Thoracic aorta (tissue), 2 donors: ENCODE data around the gene TMEM272. TPM values are rescaled to one million over a fixed set of nuclear protein-coding genes. Genes with fewer than 3 reads are reported as not detected.

Experiments used
- ATAC-seq: fragments of 150-250 bp; one replicate; pipeline ENCODE4 v1.8.0; 2017; ENCODE audit warnings: low read depth; ENCODE audit not compliant: insufficient number of reproducible peaks, low FRiP score
- DNase-seq: peaks from one replicate; pipeline ENCODE4 v3.0.0-alpha.2; 2020; ENCODE audit warnings: low spot score
- H3K27ac ChIP-seq, 2 donors: fragments of 200-600 bp; sonication (generic); 1 replicate in 1 of 2; 2 replicates in 1 of 2; pipeline ENCODE4 v1.5.1; 2016; ENCODE audit warnings: mild to moderate bottlenecking in 2 of 2, moderate library complexity in 2 of 2
- H3K27me3 ChIP-seq: fragments of 200-600 bp; sonication (generic); replicated peaks from 2 replicates; pipeline ENCODE4 v1.6.0; 2016; ENCODE audit warnings: mild to moderate bottlenecking; ENCODE audit not compliant: insufficient read depth
- H3K36me3 ChIP-seq: fragments of 200-600 bp; sonication (generic); one replicate; pipeline ENCODE4 v1.5.1; 2016
- H3K4me1 ChIP-seq, 2 donors: fragments of 200-600 bp; sonication (generic); 1 replicate in 1 of 2; 2 replicates in 1 of 2; pipeline versions ENCODE4 v1.5.1 to v1.6.0; 2016; ENCODE audit warnings: low read depth in 2 of 2, mild to moderate bottlenecking in 1 of 2; ENCODE audit not compliant: control insufficient read depth in 1 of 2
- H3K4me3 ChIP-seq: fragments of 200-600 bp; sonication (generic); 2 replicates; pipeline ENCODE4 v1.5.1; 2016; ENCODE audit warnings: mild to moderate bottlenecking
- H3K9me3 ChIP-seq: fragments of 200-600 bp; sonication (generic); 2 replicates; pipeline ENCODE4 v1.5.1; 2016
- CTCF ChIP-seq: fragments of 200-600 bp; sonication (generic); IDR thresholded peaks from one replicate; pipeline ENCODE4 v1.5.1; 2019; ENCODE audit warnings: antibody characterized with exemption
- total RNA-seq, 2 donors: library from RNA; depleted of rRNA; stranded (reverse); fragments of >200 nt; gene quantifications; one replicate each; pipeline versions ENCODE4 v1.1.0 to v1.2.3, GENCODE V29; 2016

The TMEM272 gene
- total RNA-seq, 2 donors from 2014 or later, result not detected

- H3K4me3 ChIP-seq, result no peak overlapping the region
- no peaks in the 10 kb centered on the region for H3K36me3 ChIP-seq
- no peak overlapping the region for H3K27ac ChIP-seq
- ATAC-seq (no peak), DNase-seq (no peak)
- no peaks in the 10 kb centered on the region for H3K9me3 ChIP-seq
- H3K4me1 ChIP-seq, result peaks cover 0 to 10% of the 10 kb centered on the region in 2 donors
- H3K27me3 ChIP-seq, result no peaks in the 10 kb centered on the region
- TF ChIP-seq CTCF, result no peak
These were observed 62.8 kb downstream of the TMEM272 start for GRCh38 chr13:51782026-51782710.

GRCh38 chr13:51781246-51782022 is 63.5 kb downstream of the TMEM272 start:
- no peak for ATAC-seq
- no peak for TF ChIP-seq CTCF
- H3K4me1 ChIP-seq, result peaks cover 0 to 7% of the 10 kb centered on the region in 2 donors
- no peaks in the 10 kb centered on the region for H3K9me3 ChIP-seq
- H3K27ac ChIP-seq, result no peak overlapping the region
- no peaks in the 10 kb centered on the region for H3K36me3 ChIP-seq
- H3K27me3 ChIP-seq, result no peaks in the 10 kb centered on the region
- no peak overlapping the region for H3K4me3 ChIP-seq
- no peak for DNase-seq

DNA sequence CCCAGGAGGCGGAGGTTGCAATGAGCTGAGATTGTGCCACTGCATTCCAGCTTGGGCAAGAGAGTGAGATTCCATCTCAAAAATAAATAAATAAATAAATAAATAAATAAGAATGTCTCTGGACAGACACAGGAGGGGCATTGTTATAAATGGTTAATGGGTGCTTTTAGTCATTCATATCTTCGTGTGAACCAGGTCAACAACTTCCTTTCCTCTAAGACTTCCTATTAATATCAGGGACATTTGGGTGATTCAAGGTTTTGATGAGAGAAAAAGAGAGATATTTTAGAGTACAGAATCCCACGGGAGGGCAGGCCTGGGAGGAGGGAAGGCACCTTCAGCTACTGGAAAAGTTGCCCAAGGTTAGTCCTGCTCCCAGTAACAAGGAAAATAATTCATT is 64.9 kb downstream of the TMEM272 start:
- Histone ChIP-seq H3K36me3 (no peaks in the 10 kb centered on the region), H3K4me1 (no peaks in the 10 kb centered on the region), H3K27me3 (no peaks in the 10 kb centered on the region), H3K4me3 (no peak overlapping the region), H3K27ac (no peak overlapping the region), H3K9me3 (no peaks in the 10 kb centered on the region)
- TF ChIP-seq CTCF, result no peak
- no peak for DNase-seq
- ATAC-seq, result no peak

GRCh38 chr13:51778392-51778791 is 66.6 kb downstream of the TMEM272 start:
- Histone ChIP-seq H3K4me3 (no peak overlapping the region), H3K27ac (no peak overlapping the region), H3K36me3 (no peaks in the 10 kb centered on the region), H3K4me1 (no peaks in the 10 kb centered on the region), H3K9me3 (no peaks in the 10 kb centered on the region), H3K27me3 (no peaks in the 10 kb centered on the region)
- DNase-seq (no peak), ATAC-seq (no peak)
- TF ChIP-seq CTCF, result no peak

DNA sequence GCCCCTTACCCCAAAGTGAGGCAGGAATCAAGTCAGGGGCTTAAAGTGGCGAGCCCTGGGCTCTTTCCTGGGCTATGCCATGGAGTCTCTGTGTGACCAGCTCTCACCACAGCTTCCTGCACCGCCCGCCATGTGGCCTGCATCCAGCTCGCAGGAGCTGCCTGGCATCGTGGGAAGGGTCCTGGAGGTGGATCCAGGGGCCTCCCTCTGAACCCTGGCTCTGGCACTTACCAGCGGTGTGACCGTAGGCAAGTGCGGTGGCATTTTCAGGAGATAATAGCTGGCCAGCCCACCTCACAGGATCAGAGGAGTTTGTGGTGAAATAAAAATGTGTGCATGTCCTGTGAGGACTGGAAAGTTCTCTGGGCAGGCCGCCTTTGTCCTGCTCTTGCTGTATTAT is 67.1 kb downstream of the TMEM272 start:
- ATAC-seq, result no peak
- TF ChIP-seq CTCF, result no peak
- H3K27me3 ChIP-seq, result no peaks in the 10 kb centered on the region
- no peak overlapping the region for H3K27ac ChIP-seq
- H3K9me3 ChIP-seq, result no peaks in the 10 kb centered on the region
- H3K36me3 ChIP-seq, result no peaks in the 10 kb centered on the region
- no peak for DNase-seq
- no peak overlapping the region for H3K4me3 ChIP-seq
- no peaks in the 10 kb centered on the region for H3K4me1 ChIP-seq
